PC-9 (cell line): ENCODE measurements around the gene MAN1A1. TPM values are rescaled to one million over a fixed set of nuclear protein-coding genes. Genes with fewer than 3 reads are reported as not detected.

Experiments used
- BruUV-seq: library from RNA; stranded (reverse); fragments of 400-500 nt; replicated peaks from 2 replicates; lab custom pipeline; 2021; lab: Mats Ljungman, UMichigan
- CTCF ChIA-PET: fragments of 300-600 bp; sonication (Branson Sonifier 250); formaldehyde crosslinking; loops from one replicate; lab custom pipeline; 2022; ENCODE audit warnings: antibody characterized with exemption; lab: Charles Lee
- POLR2A ChIA-PET: fragments of 300-600 bp; sonication (Branson Sonifier 250); formaldehyde crosslinking; loops from one replicate; lab custom pipeline; 2022; ENCODE audit warnings: antibody characterized with exemption; ENCODE audit not compliant: unreplicated experiment; lab: Charles Lee
- DNase-seq, 2 experiments: peaks; one replicate each; pipeline versions ENCODE4 v3.0.0 to v3.0.0-alpha.2; 2015 to 2022; ENCODE audit warnings: mixed read lengths in 1 of 2
- H2AFZ ChIP-seq: fragments of 200-600 bp; sonication (generic); 2 replicates; pipeline ENCODE4 v1.8.1; 2017; ENCODE audit warnings: antibody characterized with exemption
- H3F3A ChIP-seq: fragments of 200-600 bp; sonication (generic); 2 replicates; pipeline ENCODE4 v1.8.1; 2017; ENCODE audit warnings: antibody characterized with exemption, mild to moderate bottlenecking, low read depth; ENCODE audit not compliant: insufficient read depth
- H3K27ac ChIP-seq: fragments of 200-600 bp; sonication (generic); 2 replicates; pipeline ENCODE4 v1.6.1; 2016; ENCODE audit warnings: mixed run types
- H3K27me3 ChIP-seq: fragments of 200-600 bp; sonication (generic); 2 replicates; pipeline ENCODE4 v1.6.1; 2016; ENCODE audit warnings: low read depth, mixed run types; ENCODE audit not compliant: insufficient read depth
- H3K36me3 ChIP-seq: fragments of 200-600 bp; sonication (generic); 2 replicates; pipeline ENCODE4 v1.6.1; 2016; ENCODE audit warnings: low read depth, mixed run types
- H3K4me1 ChIP-seq: fragments of 200-600 bp; sonication (generic); replicated peaks from 2 replicates; pipeline ENCODE4 v1.6.1; 2016; ENCODE audit warnings: mixed run types; ENCODE audit not compliant: insufficient read depth
- H3K4me2 ChIP-seq: fragments of 200-600 bp; sonication (generic); 2 replicates; pipeline ENCODE4 v1.6.1; 2017; ENCODE audit warnings: mixed run types
- H3K4me3 ChIP-seq: fragments of 200-600 bp; sonication (generic); 2 replicates; pipeline ENCODE4 v1.6.1; 2016; ENCODE audit warnings: mixed run types
- H3K79me2 ChIP-seq: fragments of 200-600 bp; sonication (generic); 2 replicates; pipeline ENCODE4 v1.6.1; 2017; ENCODE audit warnings: low read depth, mixed run types
- H3K9me2 ChIP-seq: fragments of 200-600 bp; sonication (generic); 2 replicates; pipeline ENCODE4 v1.8.1; 2017; ENCODE audit warnings: mild to moderate bottlenecking; ENCODE audit not compliant: insufficient read depth
- H3K9me3 ChIP-seq: fragments of 200-600 bp; sonication (generic); 2 replicates; pipeline ENCODE4 v1.8.1; 2016; ENCODE audit warnings: low read depth; ENCODE audit not compliant: insufficient read depth
- H4K20me1 ChIP-seq: fragments of 200-600 bp; sonication (generic); 2 replicates; pipeline ENCODE4 v1.8.1; 2017; ENCODE audit not compliant: insufficient read depth
- CTCF ChIP-seq: fragments of 200-600 bp; sonication (generic); conservative IDR thresholded peaks from 2 replicates; pipeline ENCODE4 v1.6.1; 2017; ENCODE audit warnings: mixed run types, antibody characterized with exemption, mild to moderate bottlenecking, moderate library complexity
- EZH2 ChIP-seq: fragments of 200-600 bp; sonication (generic); IDR thresholded peaks from 2 replicates; pipeline ENCODE4 v1.8.0; 2017; ENCODE audit warnings: antibody characterized with exemption, low read depth
- intact Hi-C: fragments of 100-400 bp; cut with micrococcal nuclease; formaldehyde crosslinking; loops from one replicate; pipeline ENCODE4 v1.10.0; 2022; ENCODE audit not compliant: unreplicated experiment
- total RNA-seq: library from RNA; stranded (reverse); gene quantifications from 2 replicates; pipeline ENCODE4 v1.2.3, GENCODE V29; 2021

MAN1A1 gene
- total RNA-seq, 1 experiment from 2014 or later = 13.4 TPM

GRCh38 chr6:119183457-119183856, 166.1 kb downstream of the MAN1A1 start:
- no peak for TF ChIP-seq CTCF
- TF ChIP-seq EZH2 = no peak
- intact Hi-C loops = no loop called here

GRCh38 chr6:119182875-119183274, 166.7 kb downstream of the MAN1A1 start:
- Histone ChIP-seq H3K4me3 (no peak overlapping the region), H3K4me2 (no peak overlapping the region), H3K9me3 (no peaks in the 10 kb centered on the region), H3K36me3 (0 out of 2 replicates have a peak, but pooled peaks cover 5% of the 10 kb centered on the region), H3F3A (no peaks in the 10 kb centered on the region), H3K9me2 (no peaks in the 10 kb centered on the region; the same call in 1 of the 2 replicates), H3K27ac (no peak overlapping the region), H3K4me1 (no peaks in the 10 kb centered on the region), H3K27me3 (no peaks in the 10 kb centered on the region), H3K79me2 (no peaks in the 10 kb centered on the region), H4K20me1 (no peaks in the 10 kb centered on the region), H2AFZ (no peak overlapping the region)
- ChIA-PET POLR2A (no interaction called here), CTCF (no interaction called here)
- BruUV-seq = no TSS peak
- intact Hi-C loops = no loop called here
- TF ChIP-seq CTCF (no peak), EZH2 (no peak)
- no peak for DNase-seq

More at GRCh38 chr6:119183457-119183856, 166.1 kb downstream of the MAN1A1 start:
- POLR2A ChIA-PET = no interaction called here
- Histone ChIP-seq H3K4me3 (no peak overlapping the region), H3K27me3 (no peaks in the 10 kb centered on the region), H3K4me2 (no peak overlapping the region), H3K9me2 (no peaks in the 10 kb centered on the region), H3K27ac (no peak overlapping the region), H3K79me2 (no peaks in the 10 kb centered on the region), H4K20me1 (no peaks in the 10 kb centered on the region), H3K9me3 (no peaks in the 10 kb centered on the region), H3K36me3 (0 out of 2 replicates have a peak, but pooled peaks cover 7% of the 10 kb centered on the region), H3K4me1 (no peaks in the 10 kb centered on the region), H3F3A (no peaks in the 10 kb centered on the region), H2AFZ (no peak overlapping the region)
- BruUV-seq = no TSS peak
- CTCF ChIA-PET = interaction anchor here (0.5 kb wide), 1 partner anchor 331 kb away, joined by 5 read pairs; no protein-coding TSS in a partner anchor
- DNase-seq = no peak

GRCh38 chr6:119182216-119182803, 167.3 kb downstream of the MAN1A1 start:
- H4K20me1 ChIP-seq = no peaks in the 10 kb centered on the region
- no peaks in the 10 kb centered on the region for H3K4me1 ChIP-seq
- H2AFZ ChIP-seq = no peak overlapping the region
- 0 out of 2 replicates have a peak, but pooled peaks cover 5% of the 10 kb centered on the region for H3K36me3 ChIP-seq
- intact Hi-C loops = no loop called here
- no peak overlapping the region for H3K4me2 ChIP-seq
- no peaks in the 10 kb centered on the region for H3F3A ChIP-seq
- ChIA-PET CTCF (no interaction called here), POLR2A (no interaction called here)
- DNase-seq = no peak
- H3K27me3 ChIP-seq = no peaks in the 10 kb centered on the region
- no peak overlapping the region for H3K27ac ChIP-seq
- no peaks in the 10 kb centered on the region for H3K79me2 ChIP-seq
- TF ChIP-seq EZH2 (no peak), CTCF (no peak)
- no peaks in the 10 kb centered on the region for H3K9me3 ChIP-seq
- BruUV-seq = no TSS peak
- H3K9me2 ChIP-seq = no peaks in the 10 kb centered on the region; the same call in 1 of the 2 replicates
- no peak overlapping the region for H3K4me3 ChIP-seq
